T-helper 9 cell (primary cell): ENCODE measurements around the gene DTNBP1.

ENCODE experiments used
- DNase-seq: peaks from one replicate; pipeline ENCODE4 v3.0.0-alpha.2; 2020

Gene DTNBP1

DNA sequence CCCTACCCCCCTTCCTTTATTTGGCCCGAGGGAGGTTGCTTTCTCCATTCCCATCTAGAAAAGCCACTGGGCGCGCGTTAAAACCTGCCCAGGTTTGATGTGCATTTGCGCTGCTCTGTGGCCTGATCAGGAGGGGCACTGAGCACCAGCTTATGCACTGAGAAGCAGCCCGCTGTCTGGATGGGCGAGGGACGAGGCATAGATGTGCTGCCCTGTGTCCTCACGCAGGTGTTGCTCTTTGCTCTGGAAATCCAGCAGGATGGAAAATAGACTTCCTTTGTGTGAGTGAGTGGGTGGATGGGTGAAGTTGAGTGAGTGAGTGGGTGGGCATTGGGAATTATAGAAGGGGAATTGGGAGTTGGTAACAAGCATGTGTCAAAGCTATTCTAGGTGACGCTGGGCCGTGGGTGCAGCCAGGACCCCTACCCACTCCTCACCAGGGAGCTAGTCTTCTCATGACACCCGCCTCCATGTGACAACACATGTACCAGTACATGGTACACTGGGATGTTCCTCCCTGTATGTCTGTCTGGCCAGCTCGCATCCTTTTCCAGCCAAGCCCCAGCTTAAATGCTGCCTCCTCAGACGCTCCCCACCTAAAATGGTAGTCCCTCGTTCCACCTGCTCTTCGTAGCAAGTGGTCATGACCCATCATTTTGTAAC, 162.6 kb downstream of the DTNBP1 start:
- DNase-seq = no peak

DNA sequence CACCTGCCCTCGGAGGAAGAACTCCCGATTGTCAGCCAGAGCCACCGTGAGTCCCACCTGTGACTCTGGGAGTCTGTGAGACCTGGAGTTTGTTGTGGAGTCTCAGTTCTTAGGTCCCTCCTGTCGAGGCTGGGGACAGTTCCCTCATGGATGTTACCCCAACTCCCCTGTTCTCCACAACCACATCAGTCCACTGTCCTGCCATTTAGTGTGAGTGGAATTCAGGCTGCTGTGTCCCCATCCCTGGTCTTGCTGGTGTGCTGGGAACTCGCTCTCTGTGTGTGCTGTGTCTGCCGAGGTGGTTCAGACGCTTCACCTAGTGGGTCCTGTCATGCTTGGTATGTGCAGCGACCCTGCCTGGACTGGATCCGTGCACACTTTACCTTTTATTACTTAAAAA, 163.2 kb downstream of the DTNBP1 start:
- no peak for DNase-seq

- DNase-seq = no peak
Measured at GRCh38 chr6:15499125-15499524, 163.7 kb downstream of the DTNBP1 start.

GRCh38 chr6:15498640-15499039, 164.2 kb downstream of the DTNBP1 start:
- DNase-seq = no peak

DNA sequence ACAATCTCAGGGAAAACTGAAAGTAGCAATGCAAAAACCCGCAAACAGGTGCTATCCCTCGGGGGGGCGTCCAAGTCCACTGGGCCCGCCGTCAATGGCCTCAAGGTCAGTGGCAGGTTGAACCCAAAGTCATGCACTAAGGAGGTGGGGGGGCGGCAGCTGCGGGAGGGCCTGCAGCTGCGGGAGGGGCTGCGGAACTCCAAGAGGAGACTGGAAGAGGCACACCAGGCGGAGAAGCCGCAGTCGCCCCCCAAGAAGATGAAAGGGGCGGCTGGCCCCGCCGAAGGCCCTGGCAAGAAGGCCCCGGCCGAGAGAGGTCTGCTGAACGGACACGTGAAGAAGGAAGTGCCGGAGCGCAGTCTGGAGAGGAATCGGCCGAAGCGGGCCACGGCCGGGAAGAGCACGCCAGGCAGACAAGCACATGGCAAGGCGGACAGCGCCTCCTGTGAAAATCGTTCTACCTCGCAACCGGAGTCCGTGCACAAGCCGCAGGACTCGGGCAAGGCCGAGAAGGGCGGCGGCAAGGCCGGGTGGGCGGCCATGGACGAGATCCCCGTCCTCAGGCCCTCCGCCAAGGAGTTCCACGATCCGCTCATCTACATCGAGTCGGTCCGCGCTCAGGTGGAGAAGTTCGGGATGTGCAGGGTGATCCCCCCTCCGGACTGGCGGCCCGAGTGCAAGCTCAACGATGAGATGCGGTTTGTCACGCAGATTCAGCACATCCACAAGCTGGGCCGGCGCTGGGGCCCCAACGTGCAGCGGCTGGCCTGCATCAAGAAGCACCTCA, 166.3 kb downstream of the DTNBP1 start:
- no peak for DNase-seq

DNA sequence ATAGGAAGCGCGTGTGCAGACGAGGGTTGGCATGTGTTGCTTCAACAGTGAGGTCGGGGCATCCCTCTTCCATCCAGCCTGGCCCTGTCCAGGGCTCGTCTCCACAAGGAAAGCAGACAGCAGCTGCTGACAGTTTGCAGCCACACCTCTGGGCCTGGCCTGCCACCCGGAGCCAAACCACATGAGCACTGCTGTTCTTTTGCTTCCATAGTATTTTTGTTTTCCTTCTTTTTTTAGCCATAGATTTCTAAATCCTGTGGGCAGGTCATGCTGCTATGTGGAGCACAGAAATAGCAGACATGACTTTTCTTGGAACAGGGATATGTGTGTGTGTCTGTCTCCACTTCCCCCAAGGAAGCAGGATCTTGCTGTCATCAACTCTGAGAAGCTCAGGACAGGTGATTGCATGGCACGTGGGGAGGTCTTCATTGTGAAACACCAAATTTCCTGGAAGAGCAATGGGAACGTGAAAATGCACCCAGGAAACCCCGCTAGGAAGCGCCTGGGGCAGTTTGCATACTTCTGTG, 167.4 kb downstream of the DTNBP1 start:
- DNase-seq = no peak

GRCh38 chr6:15493437-15494168, 169.2 kb downstream of the DTNBP1 start:
- DNase-seq = no peak

DNA sequence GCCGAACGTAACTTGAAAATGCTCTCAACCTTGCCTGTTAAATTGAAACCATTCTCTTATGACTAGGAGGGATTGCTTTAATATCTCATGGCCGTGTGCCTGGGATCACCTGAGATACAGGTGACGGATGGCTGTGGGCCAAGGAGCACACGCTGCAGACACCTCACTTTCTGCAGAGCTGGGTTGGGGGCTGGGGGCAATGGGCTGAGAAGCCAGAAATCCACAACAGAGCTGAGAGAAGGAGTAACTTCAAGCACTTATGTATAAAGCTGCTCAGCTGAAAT, 170.9 kb downstream of the DTNBP1 start:
- DNase-seq = no peak

- DNase-seq = peak; percentile 50
Measured at GRCh38 chr6:15491255-15491985, 171.4 kb downstream of the DTNBP1 start.

DNA sequence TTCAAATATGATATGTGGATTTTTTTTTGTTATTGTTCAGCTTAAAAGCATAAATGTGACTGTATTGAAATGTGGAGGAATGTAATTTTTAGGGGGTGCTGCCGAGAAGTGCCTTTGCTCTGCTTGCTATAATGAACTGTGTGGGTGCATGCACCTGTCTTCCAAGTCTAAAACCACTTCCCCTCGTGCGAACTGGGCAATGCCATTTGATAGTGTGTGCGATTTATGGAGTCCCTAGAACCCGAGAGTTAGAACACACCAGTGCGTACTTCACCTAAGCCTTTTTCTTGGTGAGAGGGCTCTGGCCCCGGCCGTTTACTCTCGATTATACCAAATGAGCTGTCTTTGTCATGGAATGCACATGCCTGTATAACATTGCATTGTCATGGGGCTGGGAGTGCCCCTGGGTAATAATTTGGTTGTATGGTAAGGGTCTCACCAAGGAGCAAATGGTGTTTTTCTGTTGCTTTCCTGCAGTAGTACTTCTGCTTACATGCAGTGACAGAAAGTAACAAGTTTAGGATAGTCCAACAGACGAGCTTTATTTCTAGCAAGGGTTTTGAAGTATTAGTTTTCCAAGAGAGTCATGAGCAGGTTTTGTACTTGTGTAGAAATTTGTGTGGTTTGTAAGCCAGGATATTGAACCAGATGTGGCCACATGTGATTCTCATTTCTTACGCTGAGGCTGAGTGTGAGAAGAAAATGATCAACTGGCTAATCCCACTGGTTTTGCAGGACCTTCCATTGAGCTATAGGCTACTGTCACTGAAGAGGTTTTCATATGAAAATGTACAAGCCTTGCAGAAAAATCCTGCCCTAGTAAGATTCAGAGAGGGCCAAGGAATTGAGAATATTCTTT, 172.4 kb downstream of the DTNBP1 start:
- DNase-seq = no peak

GRCh38 chr6:15489261-15489962, 173.4 kb downstream of the DTNBP1 start:
- no peak for DNase-seq

DNA sequence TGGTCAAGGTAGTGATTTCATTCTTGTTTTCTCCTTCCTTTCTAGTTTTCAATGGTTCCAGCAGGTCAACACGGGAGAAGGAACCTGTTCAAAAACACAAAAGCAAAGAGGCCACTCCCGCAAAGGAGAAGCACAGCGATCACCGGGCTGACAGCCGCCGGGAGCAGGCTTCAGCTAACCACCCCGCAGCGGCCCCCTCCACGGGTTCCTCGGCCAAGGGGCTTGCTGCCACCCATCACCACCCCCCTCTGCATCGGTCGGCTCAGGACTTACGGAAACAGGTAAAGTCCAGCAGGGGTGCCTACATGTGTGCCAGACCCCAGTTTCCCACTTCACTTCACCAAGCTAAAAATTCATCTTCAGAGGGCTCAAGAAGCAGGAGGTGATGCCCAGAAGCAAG, 175.6 kb downstream of the DTNBP1 start:
- no peak for DNase-seq

DNA sequence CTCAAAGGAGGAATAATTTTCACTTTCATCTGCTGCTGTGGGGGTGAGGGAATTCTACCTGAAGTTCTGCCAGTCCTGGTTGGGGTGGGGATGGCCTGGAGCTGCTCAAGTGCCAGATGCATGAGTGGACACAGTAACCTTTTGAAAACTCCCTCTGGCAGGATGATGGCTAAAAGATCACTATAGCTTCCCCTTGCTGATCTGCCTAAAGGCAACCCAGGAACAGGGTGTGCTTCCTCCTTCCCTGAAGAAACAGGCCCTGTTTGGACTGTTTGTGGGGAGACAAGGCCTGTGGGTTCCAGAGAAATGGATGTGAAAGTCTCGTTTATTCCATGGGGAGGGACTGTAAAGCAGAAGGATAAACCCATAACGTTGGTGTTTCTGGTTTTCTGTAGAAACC, 176.9 kb downstream of the DTNBP1 start:
- DNase-seq = no peak

GRCh38 chr6:15484821-15485220, 178.0 kb downstream of the DTNBP1 start:
- no peak for DNase-seq

DNA sequence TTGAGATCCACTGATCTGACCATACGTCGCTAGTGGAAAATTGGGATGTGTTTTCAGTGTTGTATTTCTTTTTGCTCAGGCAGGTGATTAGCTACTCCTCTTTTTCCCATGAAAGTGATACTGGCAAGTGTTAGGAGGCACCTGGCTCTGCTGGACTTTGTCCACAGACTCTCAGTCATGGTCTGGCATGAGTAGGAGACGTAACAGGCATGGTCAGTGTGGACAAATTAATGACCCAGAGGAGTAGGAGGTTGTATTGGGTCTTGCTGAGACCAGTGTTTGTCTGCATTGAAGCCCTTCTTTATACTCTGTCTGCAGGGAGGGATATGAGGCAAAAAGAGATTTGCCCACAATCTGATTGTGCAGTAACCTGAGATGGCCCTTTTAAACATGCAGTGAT, 178.7 kb downstream of the DTNBP1 start:
- no peak for DNase-seq

DNA sequence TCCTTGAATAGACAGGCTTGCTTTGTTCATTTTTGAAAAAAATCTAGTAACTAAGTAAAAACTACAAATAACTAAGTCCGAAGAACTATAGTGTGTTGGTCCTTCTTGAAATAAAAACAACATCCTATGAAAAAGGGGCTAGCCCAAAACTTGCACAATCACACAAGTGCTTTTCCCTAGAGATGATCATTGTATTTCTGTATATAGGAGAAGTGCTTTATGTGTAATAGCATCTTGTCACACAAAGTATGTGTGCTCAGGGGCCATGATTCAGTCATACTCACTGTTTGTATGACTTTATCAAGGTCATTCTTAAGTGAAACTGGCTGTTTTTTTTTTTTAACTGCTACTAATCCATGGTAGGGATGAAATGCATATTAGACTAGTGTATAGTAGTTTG, 179.8 kb downstream of the DTNBP1 start:
- DNase-seq = no peak

- DNase-seq = no peak
Measured at GRCh38 chr6:15481390-15482291, 181.2 kb downstream of the DTNBP1 start.

DNA sequence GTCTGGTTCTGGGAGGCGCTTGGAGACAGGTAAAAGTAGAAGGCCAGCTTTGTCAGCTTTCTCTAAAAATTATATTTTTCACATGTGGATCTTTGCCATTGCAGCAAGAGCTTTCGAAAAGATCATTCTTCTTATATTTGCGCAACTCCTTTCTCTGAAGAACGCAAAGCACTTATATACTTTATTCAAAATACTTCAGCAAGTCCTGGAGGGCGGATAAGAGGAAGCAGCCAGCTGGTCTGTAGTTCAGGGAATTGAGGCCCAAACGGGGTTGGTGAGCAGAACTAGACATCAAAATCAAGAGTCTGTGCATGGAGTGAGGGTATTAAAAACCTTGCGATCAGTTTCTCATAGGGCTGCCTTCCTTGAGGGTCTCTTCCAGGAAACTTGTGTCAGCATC, 182.3 kb downstream of the DTNBP1 start:
- DNase-seq = no peak

DNA sequence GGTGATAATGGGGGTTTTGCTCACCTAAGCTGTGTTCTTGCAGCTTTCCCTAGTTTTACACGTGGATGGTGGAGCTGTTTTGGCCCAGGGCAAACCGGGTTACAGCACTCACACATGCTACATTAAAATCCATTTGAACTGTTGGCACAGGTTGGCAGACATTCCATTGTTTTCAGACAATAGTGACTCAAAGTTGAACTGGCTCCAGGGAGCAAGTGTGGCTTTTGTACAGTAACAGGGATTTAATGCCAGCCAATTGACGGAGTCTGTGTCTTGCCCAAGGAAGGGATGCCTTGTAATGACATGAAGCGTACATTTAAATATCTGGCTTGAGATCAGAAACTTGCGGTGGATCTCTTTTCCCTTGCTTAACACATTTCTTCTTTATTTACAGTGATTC, 183.1 kb downstream of the DTNBP1 start:
- DNase-seq = no peak

DNA sequence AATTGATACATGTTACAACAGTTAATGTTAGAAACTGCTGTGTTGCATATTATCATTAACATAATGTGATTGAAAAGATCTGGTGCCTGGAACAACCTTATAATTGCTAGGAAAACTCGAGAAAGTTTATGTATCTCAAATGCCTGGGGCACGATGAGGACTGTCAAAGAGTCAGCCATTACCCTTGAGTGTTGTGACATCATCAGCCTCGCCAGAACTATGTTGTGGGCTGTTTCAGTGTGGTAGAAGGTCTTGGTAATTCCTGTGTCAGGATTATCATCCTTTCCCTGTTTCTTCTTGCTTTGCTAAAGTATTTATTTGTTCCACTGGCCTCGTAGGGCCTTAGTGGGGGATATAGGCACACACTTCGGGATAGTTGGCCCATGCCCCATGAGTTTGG, 185.1 kb downstream of the DTNBP1 start:
- DNase-seq = no peak
